Measurements from ENCODE around the gene MOK. TPM values are rescaled to one million over a fixed set of nuclear protein-coding genes. Genes with fewer than 3 reads are reported as not detected.

The MOK gene
- total and polyA plus RNA-seq, 2 donors (not counting 1 experiment from before 2014, with no cell fraction given) = 4.3 to 4.7 TPM

DNA sequence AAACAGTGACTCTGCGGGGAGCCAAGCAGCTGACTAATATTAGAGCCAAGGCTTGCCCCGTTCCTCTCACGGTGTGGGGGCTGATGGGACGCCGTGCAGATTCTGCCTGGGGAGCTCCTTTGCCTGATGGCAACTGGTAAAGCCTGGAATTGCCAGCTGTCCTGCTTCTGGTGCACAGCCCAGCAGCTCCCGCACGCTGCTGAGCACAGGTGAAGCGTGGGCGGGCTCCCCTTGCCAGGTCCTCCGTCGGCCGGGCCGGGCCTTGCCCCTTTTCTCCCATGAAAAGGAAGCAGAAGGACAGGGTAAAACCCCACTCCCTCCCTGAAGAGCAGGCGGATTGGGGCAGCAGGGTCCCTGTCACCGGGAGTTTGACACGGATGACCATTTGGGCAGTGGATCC, 86.3 kb downstream of the MOK start:
- no peaks in the 10 kb centered on the region for H3K27me3 ChIP-seq (ENCODE audit: control insufficient read depth, insufficient read depth, low read length)
- no peaks in the 10 kb centered on the region for H4K20me1 ChIP-seq (ENCODE audit: control insufficient read depth, extremely low read depth, insufficient read depth, low read length)
- peaks cover 5% of the 10 kb centered on the region for H3K79me2 ChIP-seq (ENCODE audit: control insufficient read depth, insufficient read depth, low read length)
- no peak overlapping the region for H3K4me2 ChIP-seq (ENCODE audit: extremely low read depth, insufficient read depth, low read length)
- no peak overlapping the region for H3K4me3 ChIP-seq (replicated peaks in 1 of 4; ENCODE audit: control extremely low read depth in 1 of 4, insufficient read depth in 1 of 4, low read depth in 3 of 4, low read length in 4 of 4)
- no peak overlapping the region for H3K9ac ChIP-seq (ENCODE audit: insufficient read depth, low read length)
- H3K27ac ChIP-seq (ENCODE audit: insufficient read depth, low read length) = no peak overlapping the region
- H3K4me1 ChIP-seq (ENCODE audit: control insufficient read depth, extremely low read depth, insufficient read depth, low read length) = peaks cover 3% of the 10 kb centered on the region
- TF ChIP-seq, protein P1, sequence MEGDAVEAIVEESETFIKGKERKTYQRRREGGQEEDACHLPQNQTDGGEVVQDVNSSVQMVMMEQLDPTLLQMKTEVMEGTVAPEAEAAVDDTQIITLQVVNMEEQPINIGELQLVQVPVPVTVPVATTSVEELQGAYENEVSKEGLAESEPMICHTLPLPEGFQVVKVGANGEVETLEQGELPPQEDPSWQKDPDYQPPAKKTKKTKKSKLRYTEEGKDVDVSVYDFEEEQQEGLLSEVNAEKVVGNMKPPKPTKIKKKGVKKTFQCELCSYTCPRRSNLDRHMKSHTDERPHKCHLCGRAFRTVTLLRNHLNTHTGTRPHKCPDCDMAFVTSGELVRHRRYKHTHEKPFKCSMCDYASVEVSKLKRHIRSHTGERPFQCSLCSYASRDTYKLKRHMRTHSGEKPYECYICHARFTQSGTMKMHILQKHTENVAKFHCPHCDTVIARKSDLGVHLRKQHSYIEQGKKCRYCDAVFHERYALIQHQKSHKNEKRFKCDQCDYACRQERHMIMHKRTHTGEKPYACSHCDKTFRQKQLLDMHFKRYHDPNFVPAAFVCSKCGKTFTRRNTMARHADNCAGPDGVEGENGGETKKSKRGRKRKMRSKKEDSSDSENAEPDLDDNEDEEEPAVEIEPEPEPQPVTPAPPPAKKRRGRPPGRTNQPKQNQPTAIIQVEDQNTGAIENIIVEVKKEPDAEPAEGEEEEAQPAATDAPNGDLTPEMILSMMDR (conservative IDR thresholded peaks at IDR 0.05 in 1 of 2, IDR thresholded peaks at IDR 0.05 in 1 of 2; ENCODE audit: low read depth in 1 of 2, low read length in 2 of 2) = no peak
- TF ChIP-seq EZH2 (IDR thresholded peaks at IDR 0.05; ENCODE audit: low read length, missing control alignments) = no peak
- no peak for DNase-seq (ENCODE audit: low read depth in 2 of 2)
- no peaks in the 10 kb centered on the region for H3K9me3 ChIP-seq (ENCODE audit: control insufficient read depth, insufficient read depth, low read depth, low read length)
- no peaks in the 10 kb centered on the region for H3K36me3 ChIP-seq (ENCODE audit: control insufficient read depth, insufficient read depth, low read length)
- no peak overlapping the region for H2AFZ ChIP-seq (ENCODE audit: low read length)

DNA sequence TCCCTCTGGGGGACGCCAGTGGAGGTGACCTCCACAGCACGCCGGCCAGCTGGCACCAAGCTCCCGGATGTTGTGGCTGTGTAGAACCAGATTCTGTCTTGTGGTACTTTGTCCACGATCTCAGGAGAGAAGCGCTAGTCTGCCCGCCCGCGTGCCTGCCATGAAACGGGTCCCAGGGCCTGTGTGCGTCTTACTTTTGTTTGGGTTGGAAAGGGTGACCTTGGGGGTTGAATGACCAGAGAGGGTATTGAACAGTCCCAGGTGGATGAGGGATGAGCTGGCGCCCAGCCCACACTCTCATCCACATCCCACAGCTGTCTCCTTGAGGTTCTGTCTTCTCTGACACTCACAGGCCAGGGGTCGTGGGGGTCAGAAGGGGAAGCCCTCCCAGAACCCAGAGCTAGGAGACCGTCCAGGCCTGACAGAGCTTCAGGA, 87.0 kb downstream of the MOK start:
- no peak for DNase-seq (ENCODE audit: low read depth in 2 of 2)
- Histone ChIP-seq H3K4me1 (ENCODE audit: control insufficient read depth, extremely low read depth, insufficient read depth, low read length) (peaks cover 3% of the 10 kb centered on the region), H3K4me3 (replicated peaks in 1 of 4; ENCODE audit: control extremely low read depth in 1 of 4, insufficient read depth in 1 of 4, low read depth in 3 of 4, low read length in 4 of 4) (no peak overlapping the region), H3K27me3 (ENCODE audit: control insufficient read depth, insufficient read depth, low read length) (no peaks in the 10 kb centered on the region), H3K79me2 (ENCODE audit: control insufficient read depth, insufficient read depth, low read length) (peaks cover 5% of the 10 kb centered on the region), H4K20me1 (ENCODE audit: control insufficient read depth, extremely low read depth, insufficient read depth, low read length) (no peaks in the 10 kb centered on the region), H3K9ac (ENCODE audit: insufficient read depth, low read length) (no peak overlapping the region), H3K4me2 (ENCODE audit: extremely low read depth, insufficient read depth, low read length) (no peak overlapping the region), H3K27ac (ENCODE audit: insufficient read depth, low read length) (no peak overlapping the region), H3K9me3 (ENCODE audit: control insufficient read depth, insufficient read depth, low read depth, low read length) (no peaks in the 10 kb centered on the region), H3K36me3 (ENCODE audit: control insufficient read depth, insufficient read depth, low read length) (no peaks in the 10 kb centered on the region), H2AFZ (ENCODE audit: low read length) (no peak overlapping the region)
- TF ChIP-seq, protein P1 (conservative IDR thresholded peaks at IDR 0.05 in 1 of 2, IDR thresholded peaks at IDR 0.05 in 1 of 2; ENCODE audit: low read depth in 1 of 2, low read length in 2 of 2) = no peak
- no peak for TF ChIP-seq EZH2 (IDR thresholded peaks at IDR 0.05; ENCODE audit: low read length, missing control alignments)

DNA sequence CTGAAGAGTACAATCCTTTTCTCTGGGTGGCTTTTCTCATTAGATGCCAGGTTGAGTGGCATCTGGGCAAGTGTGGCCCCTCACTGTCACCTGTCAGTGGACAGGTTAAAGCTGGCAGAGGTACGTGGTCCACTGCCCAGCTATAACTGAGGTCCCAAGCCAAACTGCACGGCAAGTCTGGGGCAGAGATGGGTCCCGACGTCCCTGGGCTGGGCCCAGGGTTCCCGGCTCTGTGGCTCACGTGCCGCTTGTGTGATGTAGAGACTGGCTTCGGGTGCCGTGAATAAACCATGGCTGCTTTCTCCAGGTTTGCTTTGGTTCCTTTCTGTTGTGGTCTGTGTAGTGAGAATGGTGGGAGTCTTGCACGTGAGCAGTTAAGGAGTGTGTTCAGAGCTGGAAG, 87.6 kb downstream of the MOK start:
- no peaks in the 10 kb centered on the region for H3K9me3 ChIP-seq (ENCODE audit: control insufficient read depth, insufficient read depth, low read depth, low read length)
- H3K36me3 ChIP-seq (ENCODE audit: control insufficient read depth, insufficient read depth, low read length) = no peaks in the 10 kb centered on the region
- no peak overlapping the region for H2AFZ ChIP-seq (ENCODE audit: low read length)
- H3K27ac ChIP-seq (ENCODE audit: insufficient read depth, low read length) = no peak overlapping the region
- no peaks in the 10 kb centered on the region for H3K27me3 ChIP-seq (ENCODE audit: control insufficient read depth, insufficient read depth, low read length)
- no peak overlapping the region for H3K9ac ChIP-seq (ENCODE audit: insufficient read depth, low read length)
- no peak overlapping the region for H3K4me2 ChIP-seq (ENCODE audit: extremely low read depth, insufficient read depth, low read length)
- H3K79me2 ChIP-seq (ENCODE audit: control insufficient read depth, insufficient read depth, low read length) = peaks cover 5% of the 10 kb centered on the region
- TF ChIP-seq, protein P1 (conservative IDR thresholded peaks at IDR 0.05 in 1 of 2, IDR thresholded peaks at IDR 0.05 in 1 of 2; ENCODE audit: low read depth in 1 of 2, low read length in 2 of 2) = no peak
- no peak for TF ChIP-seq EZH2 (IDR thresholded peaks at IDR 0.05; ENCODE audit: low read length, missing control alignments)
- H3K4me3 ChIP-seq (replicated peaks in 1 of 4; ENCODE audit: control extremely low read depth in 1 of 4, insufficient read depth in 1 of 4, low read depth in 3 of 4, low read length in 4 of 4) = no peak overlapping the region
- DNase-seq (ENCODE audit: low read depth in 2 of 2) = no peak
- H3K4me1 ChIP-seq (ENCODE audit: control insufficient read depth, extremely low read depth, insufficient read depth, low read length) = peaks cover 3% of the 10 kb centered on the region
- H4K20me1 ChIP-seq (ENCODE audit: control insufficient read depth, extremely low read depth, insufficient read depth, low read length) = no peaks in the 10 kb centered on the region
